CD4-positive, alpha-beta T cell (primary cell): Measurements from ENCODE around the gene BICRAL. TPM values are rescaled to one million over a fixed set of nuclear protein-coding genes. Genes with fewer than 3 reads are reported as not detected.

Source experiments
- ATAC-seq: fragments of 200-7000 bp; cut with Tn5 transposase; one replicate; pipeline ENCODE4 v1.10.0; 2022; ENCODE audit warnings: mild to moderate bottlenecking; ENCODE audit not compliant: poor library complexity
- CTCF ChIA-PET: fragments of 350-600 bp; sonication (Branson Sonifier 250); formaldehyde crosslinking; loops from one replicate; lab custom pipeline; 2021; ENCODE audit warnings: antibody characterized with exemption, inconsistent platforms; lab: Charles Lee
- POLR2A ChIA-PET: fragments of 350-600 bp; sonication (Branson Sonifier 250); formaldehyde crosslinking; loops from one replicate; lab custom pipeline; 2021; ENCODE audit warnings: antibody characterized with exemption, inconsistent platforms; lab: Charles Lee
- DNase-seq, 14 experiments: peaks; one replicate each; pipeline ENCODE4 v3.0.0-alpha.2; 2013 to 2020; ENCODE audit warnings: mixed read lengths in 2 of 14
- H3K27ac ChIP-seq, 2 donors: one replicate each; pipeline versions ENCODE4 v1.5.1 to v1.7.0; 2013; ENCODE audit warnings: low read length in 2 of 2, low read depth in 1 of 2, mild to moderate bottlenecking in 1 of 2
- H3K27me3 ChIP-seq, 2 experiments: 1 replicate in 1 of 2; 2 replicates in 1 of 2; pipeline versions ENCODE4 v1.6.1 to v1.7.0; 2013; ENCODE audit warnings: low read length in 2 of 2, control low read depth in 1 of 2, mild to moderate bottlenecking in 1 of 2, moderate library complexity in 1 of 2; ENCODE audit not compliant: insufficient read depth in 2 of 2, control insufficient read depth in 1 of 2
- H3K36me3 ChIP-seq: one replicate; pipeline ENCODE4 v1.6.1; 2013; ENCODE audit warnings: low read length, control low read depth; ENCODE audit not compliant: insufficient read depth
- H3K4me1 ChIP-seq: one replicate; pipeline ENCODE4 v1.6.1; 2013; ENCODE audit warnings: low read length, control low read depth; ENCODE audit not compliant: insufficient read depth
- H3K4me3 ChIP-seq: one replicate; pipeline ENCODE4 v1.5.1; 2013; ENCODE audit warnings: mild to moderate bottlenecking, low read length, moderate library complexity
- H3K9me3 ChIP-seq, 2 experiments: 1 replicate in 1 of 2; 2 replicates in 1 of 2; pipeline versions ENCODE4 v1.6.1 to v1.7.0; 2013; ENCODE audit warnings: low read length in 2 of 2, mild to moderate bottlenecking in 2 of 2, control low read depth in 1 of 2, moderate library complexity in 1 of 2; ENCODE audit not compliant: control insufficient read depth in 1 of 2, insufficient read depth in 1 of 2
- H3K27ac Mint-ChIP-seq: one replicate; pipeline ENCODE4 v1.8.0; 2020; ENCODE audit warnings: mixed read lengths
- H3K27me3 Mint-ChIP-seq: one replicate; pipeline ENCODE4 v1.8.0; 2021; ENCODE audit warnings: mixed read lengths
- H3K36me3 Mint-ChIP-seq: one replicate; pipeline ENCODE4 v1.8.0; 2021; ENCODE audit warnings: low read depth, mixed read lengths
- H3K4me1 Mint-ChIP-seq: one replicate; pipeline ENCODE4 v1.8.0; 2021; ENCODE audit warnings: low read depth, mixed read lengths
- H3K4me3 Mint-ChIP-seq: one replicate; pipeline ENCODE4 v1.8.0; 2020; ENCODE audit warnings: mild to moderate bottlenecking, mixed read lengths
- H3K9me3 Mint-ChIP-seq: one replicate; pipeline ENCODE4 v1.8.0; 2020; ENCODE audit warnings: mixed read lengths
- intact Hi-C, 2 experiments: fragments of 100-400 bp; cut with DNase I in 1 of 2; cut with micrococcal nuclease in 1 of 2; formaldehyde crosslinking; loops; one replicate each; pipeline versions ENCODE4 v1.15.1 to v1.9.0; 2023 to 2025; cut with DNase I, micrococcal nuclease
- total RNA-seq, 174 experiments: library from RNA in 2 of 174; stranded (reverse) in 2 of 174; gene quantifications; one replicate each; pipeline ENCODE4 v1.2.3 and lab custom pipeline; 2021 to 2026
- TF ChIP-seq, protein P1 (sequence below): fragments of 200-600 bp; IDR thresholded peaks from one replicate; pipeline ENCODE4 v1.8.0; 2022; ENCODE audit warnings: antibody characterized with exemption, mild to moderate bottlenecking

Gene BICRAL
- total RNA-seq, 2 experiments from 2014 or later = 15.0 to 15.8 TPM

DNA sequence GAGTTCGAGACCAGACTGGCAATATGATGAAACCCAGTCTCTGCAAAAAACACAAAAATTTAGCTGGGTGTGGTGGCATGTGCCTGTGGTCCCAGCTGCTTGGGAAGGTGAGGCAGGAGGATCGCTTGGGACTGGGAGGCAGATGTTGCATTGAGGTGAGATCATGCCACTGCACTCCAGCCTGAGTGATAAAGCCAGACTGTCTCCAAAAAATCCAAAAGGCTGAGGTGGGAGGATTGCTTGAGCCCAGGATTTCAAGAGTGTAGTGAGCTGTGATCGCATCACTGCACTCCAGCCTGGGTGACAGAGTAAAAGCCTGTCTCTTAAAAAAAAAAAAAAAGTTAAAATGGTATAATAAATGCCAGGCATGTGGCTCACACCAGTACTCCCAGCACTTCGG lies 132.7 kb downstream of the BICRAL start:
- Histone ChIP-seq H3K36me3 (no peaks in the 10 kb centered on the region), H3K9me3 (no peaks in the 10 kb centered on the region), H3K27ac (no peak overlapping the region), H3K27me3 (peaks cover 7 to 10% of the 10 kb centered on the region in 2 experiments), H3K4me3 (no peak overlapping the region), H3K4me1 (peaks cover 8% of the 10 kb centered on the region)
- ATAC-seq (no peak), DNase-seq (no peak)
- Mint-ChIP-seq H3K36me3 (no peaks in the 10 kb centered on the region), H3K27me3 (peaks cover 18% of the 10 kb centered on the region), H3K27ac (no peak overlapping the region), H3K4me3 (no peak overlapping the region), H3K9me3 (no peaks in the 10 kb centered on the region), H3K4me1 (peaks cover 4% of the 10 kb centered on the region)
- intact Hi-C loops = no loop called here
- TF ChIP-seq, protein P1, sequence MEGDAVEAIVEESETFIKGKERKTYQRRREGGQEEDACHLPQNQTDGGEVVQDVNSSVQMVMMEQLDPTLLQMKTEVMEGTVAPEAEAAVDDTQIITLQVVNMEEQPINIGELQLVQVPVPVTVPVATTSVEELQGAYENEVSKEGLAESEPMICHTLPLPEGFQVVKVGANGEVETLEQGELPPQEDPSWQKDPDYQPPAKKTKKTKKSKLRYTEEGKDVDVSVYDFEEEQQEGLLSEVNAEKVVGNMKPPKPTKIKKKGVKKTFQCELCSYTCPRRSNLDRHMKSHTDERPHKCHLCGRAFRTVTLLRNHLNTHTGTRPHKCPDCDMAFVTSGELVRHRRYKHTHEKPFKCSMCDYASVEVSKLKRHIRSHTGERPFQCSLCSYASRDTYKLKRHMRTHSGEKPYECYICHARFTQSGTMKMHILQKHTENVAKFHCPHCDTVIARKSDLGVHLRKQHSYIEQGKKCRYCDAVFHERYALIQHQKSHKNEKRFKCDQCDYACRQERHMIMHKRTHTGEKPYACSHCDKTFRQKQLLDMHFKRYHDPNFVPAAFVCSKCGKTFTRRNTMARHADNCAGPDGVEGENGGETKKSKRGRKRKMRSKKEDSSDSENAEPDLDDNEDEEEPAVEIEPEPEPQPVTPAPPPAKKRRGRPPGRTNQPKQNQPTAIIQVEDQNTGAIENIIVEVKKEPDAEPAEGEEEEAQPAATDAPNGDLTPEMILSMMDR = no peak
- ChIA-PET CTCF (no interaction called here), POLR2A (interaction anchor here (3.1 kb wide), 1 partner anchor 15 kb away, joined by 10 read pairs; the partner anchor contains the start of gene CNPY3)

DNA sequence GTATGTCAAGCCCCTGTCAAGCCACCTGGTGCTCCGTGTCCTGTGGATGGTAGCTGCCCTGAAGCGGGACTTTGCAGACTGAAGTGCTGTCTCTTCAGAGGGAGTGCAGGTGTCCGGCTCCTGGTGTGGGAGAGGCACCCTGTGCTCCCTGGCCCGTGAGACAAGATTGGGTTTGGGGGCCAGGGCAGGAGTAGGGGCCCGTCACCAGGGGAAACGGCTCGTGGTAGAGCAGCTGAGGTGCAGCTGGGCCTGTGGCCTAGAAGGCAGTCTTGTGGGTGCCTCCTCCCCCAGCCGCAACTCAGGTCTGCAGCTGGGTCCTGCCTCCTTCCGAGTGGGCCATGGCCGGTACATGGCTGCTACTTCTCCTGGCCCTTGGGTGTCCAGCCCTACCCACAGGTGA lies 133.9 kb downstream of the BICRAL start, which contains the start of gene PTCRA:
TSS of gene PTCRA (plus strand) at position 322 of the 400 bp plus-strand sequence. CDS start at position 339, 17 bp downstream.
- Histone ChIP-seq H3K4me1 (peaks cover 8% of the 10 kb centered on the region), H3K9me3 (no peaks in the 10 kb centered on the region), H3K27ac (no peak within 1 kb of the TSS), H3K4me3 (no peak within 1 kb of the TSS), H3K27me3 (peaks cover 7 to 10% of the 10 kb centered on the region in 2 experiments), H3K36me3 (no peaks in the 10 kb centered on the region)
- no peak for ATAC-seq
- peaks cover 18% of the 10 kb centered on the region for H3K27me3 Mint-ChIP-seq
- intact Hi-C loops = no loop called here
- TF ChIP-seq, protein P1 = no peak
- H3K27ac Mint-ChIP-seq = no peak within 1 kb of the TSS
- ChIA-PET POLR2A (interaction anchor here (1.9 kb wide), 1 partner anchor 14 kb away, joined by 7 read pairs; the partner anchor contains the start of gene CNPY3), CTCF (interaction anchor here (0.6 kb wide), 1 partner anchor 110 kb away, joined by 3 read pairs; no protein-coding TSS in a partner anchor)
- H3K4me1 Mint-ChIP-seq = peaks cover 4% of the 10 kb centered on the region
- no peak within 1 kb of the TSS for H3K4me3 Mint-ChIP-seq
- H3K36me3 Mint-ChIP-seq = no peaks in the 10 kb centered on the region
- DNase-seq = no peak
- no peaks in the 10 kb centered on the region for H3K9me3 Mint-ChIP-seq

DNA sequence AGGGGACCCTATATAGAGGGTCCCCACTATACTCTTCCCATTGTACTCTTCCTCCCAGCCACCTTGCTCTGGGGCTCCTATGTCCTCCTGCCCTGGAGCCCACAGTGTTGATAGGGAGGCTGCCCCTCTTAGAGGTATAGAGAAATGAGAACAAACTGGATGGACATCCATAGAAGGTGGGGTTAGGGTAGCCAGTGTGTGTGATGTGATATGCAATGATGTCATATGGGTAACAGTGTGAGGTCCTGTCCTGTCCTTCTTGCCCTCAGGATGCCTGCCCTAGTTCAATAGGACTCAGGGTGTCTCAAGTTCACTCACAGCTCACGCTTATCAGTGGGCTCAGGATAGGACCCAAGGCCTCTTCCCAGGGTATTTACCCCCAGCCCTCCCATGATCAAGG lies 134.4 kb downstream of the BICRAL start:
- no peak overlapping the region for H3K4me3 Mint-ChIP-seq
- no peak for ATAC-seq

More for the DNA sequence above, 134.4 kb downstream of the BICRAL start:
- CTCF ChIA-PET = no interaction called here
- H3K27ac Mint-ChIP-seq = no peak overlapping the region
- H3K4me1 Mint-ChIP-seq = peaks cover under 1% of the 10 kb centered on the region
- no peaks in the 10 kb centered on the region for H3K9me3 Mint-ChIP-seq
- no peaks in the 10 kb centered on the region for H3K36me3 Mint-ChIP-seq
- peaks cover 14% of the 10 kb centered on the region for H3K27me3 Mint-ChIP-seq
- H3K4me3 ChIP-seq = no peak overlapping the region
- intact Hi-C loops = no loop called here
- H3K36me3 ChIP-seq = no peaks in the 10 kb centered on the region
- no peaks in the 10 kb centered on the region for H3K9me3 ChIP-seq
- POLR2A ChIA-PET = interaction anchor here (1.9 kb wide), 1 partner anchor 13 kb away, joined by 7 read pairs; the partner anchor contains the start of gene CNPY3
- TF ChIP-seq, protein P1 = no peak
- H3K27ac ChIP-seq = no peak overlapping the region
- no peak for DNase-seq
- peaks cover 6% of the 10 kb centered on the region for H3K4me1 ChIP-seq
- peaks cover 5 to 6% of the 10 kb centered on the region in 2 experiments for H3K27me3 ChIP-seq

Other genes starting within 250 kb of the BICRAL start
- 10 to 100 TPM; 27.4 to 27.7 TPM for gene UBR2, start 218.0 kb upstream of the BICRAL start, total RNA-seq
- under 1 TPM; 0.08 to 0.11 TPM for gene PRPH2, start 59.5 kb upstream of the BICRAL start, total RNA-seq
- gene TBCC, start 35.9 kb upstream of the BICRAL start, total RNA-seq = 10 to 100 TPM; 67.3 to 68.3 TPM
- gene RPL7L1, start 97.6 kb downstream of the BICRAL start, total RNA-seq = 10 to 100 TPM; 76.1 TPM
- not detected for gene PTCRA, start 134.0 kb downstream of the BICRAL start, total RNA-seq
- gene CNPY3, start 147.4 kb downstream of the BICRAL start, total RNA-seq = 10 to 100 TPM; 41.2 to 43.8 TPM
- gene GNMT, start 178.7 kb downstream of the BICRAL start, total RNA-seq = 1 to 10 TPM; 1.2 to 2.1 TPM
- gene PEX6, start 197.1 kb downstream of the BICRAL start, total RNA-seq = 10 to 100 TPM; 12.8 to 13.6 TPM
- 10 to 100 TPM; 15.3 to 17.5 TPM for gene PPP2R5D, start 202.5 kb downstream of the BICRAL start, total RNA-seq
- 10 to 100 TPM; 13.6 to 17.0 TPM for gene MEA1, start 231.9 kb downstream of the BICRAL start, total RNA-seq
- 10 to 100 TPM; 21.0 to 22.3 TPM for gene KLHDC3, start 232.2 kb downstream of the BICRAL start, total RNA-seq
- 10 to 100 TPM; 17.2 to 17.7 TPM for gene RRP36, start 239.6 kb downstream of the BICRAL start, total RNA-seq